CD14-positive monocyte (primary cell): ENCODE data around the gene ARHGAP12. TPM values are rescaled to one million over a fixed set of nuclear protein-coding genes. Genes with fewer than 3 reads are reported as not detected.

Source experiments
- DNase-seq, 3 donors: peaks; one replicate each; pipeline ENCODE4 v3.0.0-alpha.2; 2011 to 2022
- H2AFZ ChIP-seq: 2 replicates; pipeline ENCODE4 v1.6.0; 2012; ENCODE audit warnings: mild to moderate bottlenecking, low read depth, low read length, inconsistent platforms; ENCODE audit not compliant: insufficient read depth, poor library complexity, severe bottlenecking
- H3K27ac ChIP-seq, 2 donors: 1 replicate in 1 of 2; 2 replicates in 1 of 2; pipeline ENCODE4 v1.5.1; 2012 to 2013; ENCODE audit warnings: low read length in 2 of 2, control low read depth in 1 of 2, inconsistent platforms in 1 of 2, low read depth in 1 of 2, mild to moderate bottlenecking in 1 of 2
- H3K27me3 ChIP-seq, 2 donors: one replicate each; pipeline versions ENCODE4 v1.6.0 to v1.6.1; 2011 to 2013; ENCODE audit warnings: low read length in 2 of 2; ENCODE audit not compliant: control insufficient read depth in 2 of 2, insufficient read depth in 2 of 2
- H3K36me3 ChIP-seq, 2 donors: replicated peaks in 1 of 2; 1 replicate in 1 of 2; 2 replicates in 1 of 2; pipeline versions ENCODE4 v1.5.1 to v1.6.1; 2012 to 2013; ENCODE audit warnings: low read length in 2 of 2, control low read depth in 1 of 2, inconsistent platforms in 1 of 2, mild to moderate bottlenecking in 1 of 2; ENCODE audit not compliant: insufficient read depth in 2 of 2, control insufficient read depth in 1 of 2
- H3K4me1 ChIP-seq, 2 donors: 1 replicate in 1 of 2; 2 replicates in 1 of 2; pipeline versions ENCODE4 v1.5.1 to v1.6.1; 2012 to 2013; ENCODE audit warnings: low read length in 2 of 2, control low read depth in 1 of 2, inconsistent platforms in 1 of 2, mild to moderate bottlenecking in 1 of 2, moderate library complexity in 1 of 2; ENCODE audit not compliant: insufficient read depth in 2 of 2, control insufficient read depth in 1 of 2
- H3K4me2 ChIP-seq: replicated peaks from 2 replicates; pipeline ENCODE3; 2012; ENCODE audit warnings: low read length, moderate library complexity, mild to moderate bottlenecking; ENCODE audit not compliant: poor library complexity, severe bottlenecking; ENCODE audit errors: extremely low read depth
- H3K4me3 ChIP-seq, 3 experiments: fragments of 200-600 bp in 1 of 3; sonication (generic) in 1 of 3; replicated peaks in 1 of 3; 1 replicate in 2 of 3; 2 replicates in 1 of 3; pipeline ENCODE4 v1.5.1; 2011 to 2013; ENCODE audit warnings: low read length in 3 of 3, mild to moderate bottlenecking in 3 of 3, control low read depth in 2 of 3, low read depth in 2 of 3, inconsistent platforms in 1 of 3, moderate library complexity in 1 of 3
- H3K79me2 ChIP-seq: 2 replicates; pipeline ENCODE4 v1.6.0; 2012; ENCODE audit warnings: mild to moderate bottlenecking, control low read depth, inconsistent platforms, low read length, moderate library complexity; ENCODE audit not compliant: insufficient read depth
- H3K9ac ChIP-seq: 2 replicates; pipeline ENCODE4 v1.6.0; 2017; ENCODE audit warnings: low read length, mild to moderate bottlenecking; ENCODE audit not compliant: insufficient read depth, poor library complexity, severe bottlenecking
- H3K9me3 ChIP-seq, 2 donors: replicated peaks in 1 of 2; 1 replicate in 1 of 2; 2 replicates in 1 of 2; pipeline versions ENCODE4 v1.5.1 to v1.6.1; 2012 to 2013; ENCODE audit warnings: low read length in 2 of 2, control low read depth in 1 of 2; ENCODE audit not compliant: control insufficient read depth in 1 of 2, insufficient read depth in 1 of 2
- H4K20me1 ChIP-seq: 2 replicates; pipeline ENCODE4 v1.6.0; 2012; ENCODE audit warnings: mild to moderate bottlenecking, low read length, control low read depth, moderate library complexity; ENCODE audit not compliant: insufficient read depth
- H3K27ac Mint-ChIP-seq, 7 donors: one replicate each; pipeline ENCODE4 v1.8.0; 2020; ENCODE audit warnings: mild to moderate bottlenecking in 7 of 7, mixed read lengths in 7 of 7, moderate library complexity in 6 of 7, inconsistent platforms in 2 of 7
- H3K27me3 Mint-ChIP-seq, 3 donors: one replicate each; pipeline ENCODE4 v1.8.0; 2021 to 2022; ENCODE audit warnings: low read depth in 3 of 3, mild to moderate bottlenecking in 3 of 3, mixed read lengths in 3 of 3, moderate library complexity in 3 of 3, inconsistent platforms in 1 of 3
- H3K36me3 Mint-ChIP-seq, 2 donors: one replicate each; pipeline ENCODE4 v1.8.0; 2020; ENCODE audit warnings: mixed read lengths in 2 of 2, inconsistent platforms in 1 of 2, mild to moderate bottlenecking in 1 of 2
- H3K4me1 Mint-ChIP-seq: one replicate; pipeline ENCODE4 v1.8.0; 2020; ENCODE audit warnings: mild to moderate bottlenecking, mixed read lengths
- H3K4me3 Mint-ChIP-seq, 2 donors: one replicate each; pipeline ENCODE4 v1.8.0; 2020; ENCODE audit warnings: mild to moderate bottlenecking in 2 of 2, mixed read lengths in 2 of 2, moderate library complexity in 1 of 2
- H3K9me3 Mint-ChIP-seq, 7 donors: one replicate each; pipeline ENCODE4 v1.8.0; 2020 to 2022; ENCODE audit warnings: mixed read lengths in 7 of 7, mild to moderate bottlenecking in 6 of 7, moderate library complexity in 6 of 7, inconsistent platforms in 2 of 7
- WGBS: methylation state at CpG from one replicate; pipeline ENCODE4 v1.1.5; 2013; ENCODE audit warnings: missing lambda C conversion rate; ENCODE audit not compliant: insufficient coverage; 5-methylcytosine and 5-hydroxymethylcytosine counted together
- intact Hi-C, 2 donors: fragments of 100-400 bp; cut with micrococcal nuclease; formaldehyde crosslinking; loops; one replicate each; pipeline versions ENCODE4 v1.15.0 to v1.15.1; 2023
- polyA plus RNA-seq, 3 donors: library from polyadenylated mRNA; depleted of rRNA in 1 of 3; unstranded in 2 of 3; stranded (reverse) in 1 of 3; fragments of 300-500 nt in 2 of 3; fragments of >200 nt in 1 of 3; fragmentation: Illumina TruSeq in 2 of 3; gene quantifications; 1 replicate in 2 of 3; 2 replicates in 1 of 3; pipeline ENCODE4 v1.2.3, GENCODE V29; 2012 to 2021
- TF ChIP-seq, protein P1 (sequence below): fragments of 200-600 bp; IDR thresholded peaks from one replicate; pipeline ENCODE4 v1.8.0; 2022; ENCODE audit warnings: antibody characterized with exemption, mild to moderate bottlenecking

Gene ARHGAP12
- polyA plus RNA-seq, 3 donors = 3.2 to 15.5 (median 4.7) TPM

DNA sequence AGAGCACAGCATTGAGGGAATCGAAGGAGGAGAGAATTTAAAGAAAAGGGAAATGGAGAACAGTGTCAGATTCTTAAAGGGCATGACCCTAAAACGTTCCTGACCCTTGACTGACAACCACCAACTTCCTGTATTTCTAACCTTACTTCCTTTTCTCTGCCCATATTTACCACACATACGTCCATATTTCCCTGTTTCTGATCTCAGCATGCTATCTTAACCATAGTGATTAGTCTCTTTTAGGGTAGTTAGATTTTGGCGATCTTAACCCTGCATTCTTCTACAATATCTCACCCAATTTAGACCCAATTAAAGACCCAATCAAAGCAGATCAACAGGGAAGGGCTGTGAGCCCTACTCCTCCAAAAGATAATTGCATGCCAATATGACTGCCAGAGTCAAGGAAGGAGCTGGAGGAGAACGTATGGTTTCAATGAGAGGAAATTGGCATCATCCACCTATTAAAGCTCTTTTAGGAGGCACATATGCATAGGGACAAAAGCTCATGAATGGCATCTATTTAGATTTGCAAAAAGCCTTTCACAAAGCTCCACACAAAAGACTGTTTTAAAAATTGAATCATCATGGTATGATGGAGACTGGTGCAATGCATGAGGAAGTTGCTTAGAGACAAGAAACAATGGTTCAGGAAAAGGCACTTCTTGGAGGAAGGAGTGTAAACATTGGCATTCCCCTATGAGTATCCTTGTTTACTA is 49.0 kb upstream of the ARHGAP12 start:
- H2AFZ ChIP-seq = no peak overlapping the region
- 0% methylated on average over 2 of the region's 5 CpGs for WGBS

DNA sequence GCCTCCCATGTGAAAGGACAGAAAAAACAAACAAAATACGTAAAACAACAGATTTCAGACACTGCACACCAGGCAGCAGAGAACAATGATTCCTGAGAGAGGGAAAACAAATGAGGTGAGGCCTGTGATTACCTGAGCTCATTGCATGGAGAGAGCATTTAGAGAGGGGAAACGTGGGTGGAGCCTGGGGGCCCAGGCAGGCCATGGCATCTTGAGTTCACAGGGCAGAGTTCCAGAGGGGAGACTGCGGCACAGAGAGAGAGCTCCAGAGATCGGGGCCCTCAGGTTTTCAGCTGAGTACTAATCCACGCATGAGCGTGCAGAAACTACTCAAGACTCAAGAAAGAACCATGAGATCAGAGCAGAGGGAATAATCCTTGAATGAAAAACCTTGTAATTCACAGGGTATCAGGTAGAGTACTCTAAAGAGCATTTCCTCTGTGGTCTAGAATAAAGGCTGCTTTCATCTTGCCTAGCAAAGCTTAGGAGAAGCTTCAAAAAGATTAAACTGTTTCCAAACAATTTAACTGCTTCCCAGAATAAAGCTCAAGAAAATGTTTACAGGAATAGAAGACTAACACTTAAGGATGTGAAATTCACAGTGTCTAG is 46.6 kb upstream of the ARHGAP12 start:
- peaks cover 0 to 6% (median 0%) of the 10 kb centered on the region in 7 donors for H3K9me3 Mint-ChIP-seq
- H3K9me3 ChIP-seq = no peaks in the 10 kb centered on the region
- H2AFZ ChIP-seq = no peak overlapping the region
- H3K4me1 ChIP-seq = peaks cover 50 to 68% of the 10 kb centered on the region in 2 donors
- 100% methylated on average over 5 of the region's 6 CpGs for WGBS
- H3K27me3 ChIP-seq = peaks cover 2 to 6% of the 10 kb centered on the region in 2 donors
- no peaks in the 10 kb centered on the region for H3K79me2 ChIP-seq
- peaks cover 11 to 33% (median 22%) of the 10 kb centered on the region in 3 donors for H3K27me3 Mint-ChIP-seq
- H3K36me3 ChIP-seq = no peaks in the 10 kb centered on the region
- peaks cover 3 to 5% of the 10 kb centered on the region in 2 donors for H3K36me3 Mint-ChIP-seq
- no peak for DNase-seq
- H3K9ac ChIP-seq = no peak overlapping the region
- H3K4me1 Mint-ChIP-seq = peaks cover 56% of the 10 kb centered on the region
- H4K20me1 ChIP-seq = peaks cover 4% of the 10 kb centered on the region
- intact Hi-C loops = loop anchor here in 1 of 2 donors (5.0 kb wide), 1 partner anchor 48 kb away; the partner anchor contains the start of gene ARHGAP12
- no peak overlapping the region for H3K4me3 ChIP-seq
- TF ChIP-seq, protein P1, sequence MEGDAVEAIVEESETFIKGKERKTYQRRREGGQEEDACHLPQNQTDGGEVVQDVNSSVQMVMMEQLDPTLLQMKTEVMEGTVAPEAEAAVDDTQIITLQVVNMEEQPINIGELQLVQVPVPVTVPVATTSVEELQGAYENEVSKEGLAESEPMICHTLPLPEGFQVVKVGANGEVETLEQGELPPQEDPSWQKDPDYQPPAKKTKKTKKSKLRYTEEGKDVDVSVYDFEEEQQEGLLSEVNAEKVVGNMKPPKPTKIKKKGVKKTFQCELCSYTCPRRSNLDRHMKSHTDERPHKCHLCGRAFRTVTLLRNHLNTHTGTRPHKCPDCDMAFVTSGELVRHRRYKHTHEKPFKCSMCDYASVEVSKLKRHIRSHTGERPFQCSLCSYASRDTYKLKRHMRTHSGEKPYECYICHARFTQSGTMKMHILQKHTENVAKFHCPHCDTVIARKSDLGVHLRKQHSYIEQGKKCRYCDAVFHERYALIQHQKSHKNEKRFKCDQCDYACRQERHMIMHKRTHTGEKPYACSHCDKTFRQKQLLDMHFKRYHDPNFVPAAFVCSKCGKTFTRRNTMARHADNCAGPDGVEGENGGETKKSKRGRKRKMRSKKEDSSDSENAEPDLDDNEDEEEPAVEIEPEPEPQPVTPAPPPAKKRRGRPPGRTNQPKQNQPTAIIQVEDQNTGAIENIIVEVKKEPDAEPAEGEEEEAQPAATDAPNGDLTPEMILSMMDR = no peak
- H3K4me2 ChIP-seq = no peak overlapping the region
- no peak overlapping the region for H3K27ac ChIP-seq
- no peak overlapping the region for H3K27ac Mint-ChIP-seq
- peak overlapping the region in 1 of 2 donors; percentile 51 for H3K4me3 Mint-ChIP-seq

More for the DNA sequence above, 49.0 kb upstream of the ARHGAP12 start:
- Histone ChIP-seq H3K36me3 (no peaks in the 10 kb centered on the region), H3K27me3 (peaks cover 5 to 6% of the 10 kb centered on the region in 2 donors), H3K4me2 (peak overlapping the region; percentile 75), H3K4me3 (peak overlapping the region in 2 of 3 experiments; percentile 41 to 71), H3K79me2 (no peaks in the 10 kb centered on the region), H4K20me1 (peaks cover 4% of the 10 kb centered on the region), H3K9ac (peak overlapping the region; percentile 38), H3K27ac (peak overlapping the region in 1 of 2 donors; percentile 90), H3K4me1 (peaks cover 44 to 57% of the 10 kb centered on the region in 2 donors), H3K9me3 (peaks cover 0 to 3% of the 10 kb centered on the region in 2 donors)
- Mint-ChIP-seq H3K27ac (peak overlapping the region; percentile 94 to 99 (median 97)), H3K4me1 (peaks cover 47% of the 10 kb centered on the region), H3K36me3 (peaks cover 3 to 5% of the 10 kb centered on the region in 2 donors), H3K9me3 (peaks cover 0 to 10% (median 3%) of the 10 kb centered on the region in 7 donors), H3K4me3 (peak overlapping the region; percentile 71 to 91), H3K27me3 (peaks cover 15 to 40% (median 32%) of the 10 kb centered on the region in 3 donors)
- DNase-seq = peak; percentile 85 to 92 (median 90)
- intact Hi-C loops = loop anchor here (1.0 to 5.0 kb wide), 2 partner anchors 48 to 50 kb away; partner anchors contain the start of gene ARHGAP12 (in 1 of the 2)
- TF ChIP-seq, protein P1 = no peak
